Measurements from ENCODE around the gene MPL.
"Not testable (repeated sequence)": the region's sequence is repeated elsewhere in the genome, so short reads cannot be mapped to it uniquely, and the experiment has no call there.

Gene MPL

DNA sequence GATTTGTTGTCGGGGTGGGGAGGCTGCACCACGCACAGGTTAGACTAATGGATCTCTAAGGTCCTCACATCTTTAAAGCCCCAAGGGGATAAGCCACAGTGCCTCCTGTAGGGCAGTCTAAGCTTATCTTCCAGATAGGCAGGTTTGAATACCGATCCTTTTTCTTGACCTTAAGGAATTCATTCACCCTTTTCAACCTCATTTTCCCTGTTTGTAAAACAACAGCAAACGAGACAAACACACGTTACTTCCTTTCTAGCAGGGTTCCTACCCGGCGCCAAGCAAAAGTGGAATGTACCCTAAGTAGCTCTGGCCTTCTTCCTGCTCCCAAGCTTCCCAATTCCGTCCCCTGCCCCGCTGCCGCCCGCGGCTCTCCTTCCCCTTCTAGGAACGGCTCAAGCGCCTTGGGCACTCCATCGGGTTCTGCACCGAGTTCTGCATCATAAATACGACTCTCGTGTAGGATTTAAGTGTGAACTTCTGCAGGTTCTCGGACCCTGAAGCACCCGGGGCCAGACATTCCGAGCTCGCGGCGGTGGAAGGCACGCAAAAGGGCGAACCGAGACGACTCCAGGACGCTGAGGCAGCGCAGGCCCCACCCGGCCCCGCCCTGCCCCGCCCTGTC lies 20.6 kb downstream of the MPL start:
- DNase-seq, result peak; percentile 60

- peak; percentile 98 for DNase-seq
Measured at GRCh38 chr1:43358746-43359693, 21.4 kb downstream of the MPL start, which contains the start of gene CDC20. Gene CDC20, plus strand, starts transcription at chr1:43358981. Its CDS starts 235 bp downstream, at chr1:43359216.

DNA sequence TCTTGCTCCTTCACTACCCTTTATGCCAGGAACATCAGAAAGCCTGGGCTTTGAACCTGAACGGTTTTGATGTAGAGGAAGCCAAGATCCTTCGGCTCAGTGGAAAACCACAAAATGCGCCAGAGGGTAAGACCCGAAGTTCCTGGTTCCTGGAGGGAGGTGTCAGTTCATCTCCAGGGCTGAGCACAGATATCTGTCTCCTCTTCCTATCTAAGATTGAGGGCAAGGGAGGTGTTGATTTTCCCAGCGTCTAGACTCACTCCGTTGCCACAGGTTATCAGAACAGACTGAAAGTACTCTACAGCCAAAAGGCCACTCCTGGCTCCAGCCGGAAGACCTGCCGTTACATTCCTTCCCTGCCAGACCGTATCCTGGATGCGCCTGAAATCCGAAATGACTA lies 22.1 kb downstream of the MPL start:
- DNase-seq, result no peak

GRCh38 chr1:43360616-43361015 lies 23.0 kb downstream of the MPL start:
- DNase-seq, result no peak

- no peak for DNase-seq
Measured at GRCh38 chr1:43363283-43363934, 25.8 kb downstream of the MPL start.

DNA sequence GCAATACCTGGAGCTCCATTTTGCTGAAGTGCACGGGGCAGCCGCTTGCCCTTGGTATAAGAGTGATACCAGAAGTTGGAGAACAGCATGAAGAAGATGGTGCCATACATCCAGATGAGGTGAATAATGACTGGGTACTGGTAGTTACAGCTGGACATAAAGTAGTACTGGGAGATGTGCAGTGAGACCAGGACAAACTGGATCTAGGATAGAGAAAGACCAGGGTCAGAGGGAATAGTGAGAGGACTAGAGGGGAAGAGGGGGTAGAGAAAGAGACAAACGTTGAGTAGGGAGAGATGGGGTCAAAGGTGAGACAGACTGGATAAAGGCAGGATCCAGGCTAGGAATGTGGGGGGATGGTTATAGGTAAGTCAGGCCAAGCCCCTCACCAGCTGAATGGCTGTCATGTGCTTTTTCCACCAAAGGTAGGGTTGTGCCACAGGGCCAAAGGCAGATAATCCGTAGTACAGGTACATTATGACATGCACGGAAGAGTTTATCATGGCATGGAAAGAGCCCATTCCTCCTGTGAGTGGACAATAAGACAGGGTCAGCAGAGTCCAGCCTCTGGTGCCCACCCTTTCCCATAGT lies 26.4 kb downstream of the MPL start:
- no peak for DNase-seq

DNA sequence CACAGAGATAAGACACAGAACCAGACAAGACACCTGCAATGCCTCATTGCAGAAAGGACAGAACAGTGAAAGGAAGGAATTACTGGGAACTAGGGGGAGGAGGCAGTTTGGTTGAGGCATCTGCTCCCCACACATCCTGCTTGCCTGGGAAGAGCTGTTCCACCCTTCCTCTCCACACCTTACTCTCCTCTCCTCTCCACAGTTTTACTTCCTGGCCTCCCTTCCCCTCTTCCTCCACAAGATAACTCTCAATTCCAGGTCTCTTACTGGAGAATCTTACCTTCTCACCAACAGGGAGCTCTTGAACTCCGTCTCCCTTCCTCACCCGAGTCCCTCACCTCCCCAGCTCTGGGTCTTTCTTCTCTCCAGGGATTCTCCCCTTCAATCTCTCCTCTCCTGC lies 28.1 kb downstream of the MPL start:
- DNase-seq, result no peak

GRCh38 chr1:43366179-43366578 lies 28.6 kb downstream of the MPL start:
- DNase-seq, result no peak

GRCh38 chr1:43366601-43367025 lies 29.0 kb downstream of the MPL start:
- no peak for DNase-seq

DNA sequence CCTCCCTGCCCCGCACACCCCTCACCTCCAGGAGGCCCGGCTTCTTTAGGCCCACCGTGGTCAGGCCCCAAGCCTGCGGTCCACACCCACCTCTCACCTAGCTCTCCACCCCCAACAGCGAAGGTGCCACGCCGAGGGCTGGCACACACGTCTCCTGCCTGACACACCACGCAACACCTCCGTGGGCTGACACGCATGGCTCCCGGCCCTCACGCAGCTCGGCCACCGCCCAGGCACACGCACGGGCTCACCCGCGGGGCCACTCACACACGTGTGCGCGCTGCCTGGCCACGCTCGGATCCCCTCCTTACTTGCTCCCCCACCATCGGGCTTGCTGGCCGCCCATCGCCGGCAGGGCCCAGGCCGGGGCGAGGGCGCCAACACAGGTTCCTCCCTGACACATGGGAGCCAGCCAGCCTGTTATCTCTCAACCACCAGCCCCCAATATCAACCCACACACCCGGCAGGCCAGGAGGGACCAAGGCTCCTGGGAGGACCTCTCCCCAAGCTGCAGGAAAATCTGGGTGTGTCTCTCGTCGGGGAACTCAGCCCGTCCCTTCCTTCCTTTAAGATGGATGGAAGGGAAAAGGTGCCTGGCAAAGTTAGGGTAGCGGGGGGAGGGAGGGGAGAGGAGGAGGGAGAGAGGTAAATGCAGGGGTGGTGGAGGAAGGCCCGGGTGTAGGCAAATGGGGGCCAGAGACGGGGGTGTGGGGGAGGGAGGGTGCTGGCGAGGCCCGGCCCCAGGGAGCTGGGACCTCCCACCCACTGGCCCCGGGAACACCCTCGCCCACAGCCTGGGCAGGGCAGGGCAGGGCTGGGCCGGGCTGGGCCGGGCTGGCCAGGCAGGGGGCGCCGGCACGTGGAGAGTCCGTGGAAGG lies 29.6 kb downstream of the MPL start:
- DNase-seq, result peak; percentile 14

GRCh38 chr1:43367904-43368645 lies 30.5 kb downstream of the MPL start, which contains the start of gene ELOVL1:
Gene ELOVL1, minus strand, starts transcription at chr1:43368011. Its CDS starts 2,402 bp downstream, at chr1:43365609.
- peak; percentile 86 for DNase-seq

DNA sequence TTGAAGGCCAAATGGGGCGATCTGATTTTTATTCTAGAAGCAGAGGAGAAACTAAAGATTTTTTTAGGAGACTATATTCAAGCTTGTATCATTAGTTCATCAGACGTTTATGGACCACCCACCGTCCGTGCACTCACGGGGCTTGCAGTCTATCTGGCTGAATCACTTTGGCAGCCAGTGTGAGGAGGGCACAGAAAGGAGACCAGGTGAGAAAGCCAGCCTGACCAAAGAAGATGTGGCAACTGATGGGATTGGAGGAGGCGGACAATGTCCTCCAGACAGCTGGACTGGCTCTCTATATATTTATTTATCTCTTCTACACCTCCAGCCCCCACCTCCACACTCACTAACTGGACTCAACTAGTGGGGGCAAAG lies 31.0 kb downstream of the MPL start:
- no peak for DNase-seq

DNA sequence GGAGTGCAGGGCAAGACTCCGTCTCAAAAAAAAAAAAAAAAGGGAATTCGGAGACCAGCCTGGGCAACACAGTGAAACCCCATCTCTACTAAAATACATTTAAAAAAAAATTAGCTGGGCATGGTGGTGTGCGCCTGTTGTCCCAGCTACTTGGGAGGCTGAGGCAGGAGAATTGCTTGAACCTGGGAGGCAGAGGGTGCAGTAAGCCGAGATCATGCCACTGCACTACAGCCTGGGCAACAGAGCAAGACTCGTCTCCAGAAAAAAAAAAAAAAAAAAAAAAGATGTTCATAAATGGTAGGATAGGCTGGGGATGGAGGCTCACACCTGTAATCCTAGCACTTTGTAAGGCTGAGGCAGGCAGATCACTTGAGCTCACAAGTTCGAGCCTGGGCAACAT lies 32.2 kb downstream of the MPL start:
- DNase-seq, result not testable (repeated sequence)

GRCh38 chr1:43370564-43370963 lies 32.9 kb downstream of the MPL start:
- no peak for DNase-seq

GRCh38 chr1:43372172-43372571 lies 34.6 kb downstream of the MPL start:
- DNase-seq, result peak; percentile 46

DNA sequence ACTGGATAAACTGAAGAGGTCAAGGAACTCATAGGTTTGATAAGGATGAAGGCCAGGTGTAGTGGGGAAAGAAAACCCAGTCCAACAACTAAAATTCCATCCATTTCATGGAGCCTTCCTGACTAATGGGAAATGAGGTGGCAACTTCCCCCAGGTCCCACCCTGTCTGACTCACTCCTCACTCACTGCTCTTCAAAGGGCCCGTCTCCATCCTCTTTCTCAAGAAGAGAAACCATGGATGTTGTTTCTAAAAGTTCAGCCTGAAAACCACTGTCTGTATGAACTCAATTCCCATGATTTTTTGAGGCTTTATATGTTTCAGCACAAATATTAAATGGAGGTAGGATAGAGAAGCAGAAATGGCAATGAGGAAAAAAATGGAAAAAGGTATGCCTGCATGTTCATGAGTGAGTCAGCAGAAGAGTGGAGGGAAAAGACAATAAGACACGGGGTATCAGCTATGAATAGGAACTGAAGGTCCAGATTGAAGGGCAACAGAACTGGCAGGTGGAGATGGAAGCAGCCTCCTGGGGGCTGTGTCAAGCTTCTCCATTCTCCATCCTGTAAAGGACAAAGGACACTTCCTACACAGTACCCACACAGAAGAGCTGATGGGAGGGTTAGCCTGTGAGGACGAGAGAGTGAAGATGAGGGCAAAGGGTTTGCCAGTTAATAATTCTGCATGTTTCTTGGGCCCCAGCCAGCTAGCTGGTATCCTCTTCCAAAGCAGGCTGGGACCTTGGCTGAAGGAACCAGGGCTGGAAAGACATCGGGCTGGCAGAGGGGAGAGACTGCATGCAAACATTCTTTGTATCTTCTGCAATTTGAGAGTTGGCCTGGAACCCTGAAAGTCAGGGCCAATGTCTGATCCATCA lies 35.7 kb downstream of the MPL start:
- DNase-seq, result peak; percentile 90

DNA sequence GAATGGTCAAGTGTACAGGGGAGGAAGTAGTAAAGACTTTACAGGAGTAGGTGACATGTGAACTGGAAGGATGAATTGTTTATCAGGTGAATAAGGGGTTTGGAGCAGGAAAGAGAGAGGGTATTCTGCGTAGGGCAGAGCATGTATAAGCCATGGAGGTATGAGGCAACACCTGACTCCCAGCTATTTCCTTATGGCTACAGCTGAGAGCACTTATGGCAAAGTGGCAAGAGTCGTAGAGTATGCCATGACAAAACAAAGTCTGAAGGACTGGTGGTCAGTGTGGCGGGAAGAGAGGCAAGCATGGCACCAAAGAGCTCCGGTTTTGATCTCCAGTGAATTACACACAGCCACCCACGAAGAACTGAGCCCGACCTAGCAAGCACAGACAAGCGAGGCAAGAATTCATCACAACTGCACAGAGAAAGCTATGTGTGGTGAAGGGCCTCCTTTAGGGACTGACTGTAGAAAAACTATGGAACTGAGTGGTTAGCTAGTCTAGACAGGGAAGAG lies 39.2 kb downstream of the MPL start:
- DNase-seq, result no peak

- no peak for DNase-seq
Measured at GRCh38 chr1:43377831-43378230, 40.2 kb downstream of the MPL start.

DNA sequence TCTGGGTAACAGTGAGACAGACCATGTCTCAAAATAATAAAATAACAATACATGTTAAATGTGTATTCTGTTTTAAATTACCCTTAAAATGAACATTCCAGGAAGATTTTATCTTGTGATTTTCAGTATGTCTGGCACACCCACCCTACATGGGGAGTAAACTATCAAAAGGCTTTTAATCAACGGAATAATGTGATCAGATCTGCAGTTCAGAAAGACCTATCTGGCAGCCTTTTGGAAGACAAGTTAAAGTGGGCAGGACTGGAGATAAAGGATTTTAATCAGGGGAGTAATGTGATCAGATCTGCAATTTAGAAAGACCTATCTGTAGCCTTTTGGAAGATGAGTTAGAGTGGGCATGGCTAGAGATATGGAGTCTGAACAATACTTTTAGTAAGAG lies 41.9 kb downstream of the MPL start:
- DNase-seq, result no peak

DNA sequence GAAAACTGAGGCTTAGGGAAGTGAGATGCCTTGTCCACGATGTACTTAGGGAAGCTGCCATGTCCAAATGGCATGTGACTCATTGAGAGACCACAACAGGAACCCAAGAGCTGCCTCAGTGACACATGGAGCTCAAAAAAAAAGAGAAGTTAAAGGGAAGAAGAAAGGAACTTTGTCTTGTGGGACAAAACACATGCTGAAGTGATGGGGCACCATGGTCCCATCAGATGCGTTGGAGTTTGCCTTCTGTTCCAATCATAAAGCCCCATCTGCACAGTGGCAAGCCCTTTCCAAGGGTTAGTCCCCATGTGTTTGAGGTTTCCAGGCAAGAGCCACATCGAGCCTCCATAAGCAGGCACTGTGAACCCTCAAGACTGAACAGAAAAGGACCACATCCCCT lies 44.0 kb downstream of the MPL start:
- no peak for DNase-seq

All from HCEC 1CT (cell line).